Left colon (tissue), 2 donors: Measurements from ENCODE around the gene FTCD. TPM values are rescaled to one million over a fixed set of nuclear protein-coding genes. Genes with fewer than 3 reads are reported as not detected.

Experiments used
- ATAC-seq: fragments of 200-7000 bp; cut with Tn5 transposase; one replicate; pipeline ENCODE4 v1.9.1; 2020; ENCODE audit warnings: mild to moderate bottlenecking, moderate library complexity
- DNase-seq, 2 donors: peaks; one replicate each; pipeline ENCODE4 v3.0.0-alpha.2; 2020
- intact Hi-C, 2 donors: fragments of 100-400 bp; cut with DNase I in 1 of 2; cut with micrococcal nuclease in 1 of 2; formaldehyde crosslinking; loops; one replicate each; pipeline versions ENCODE4 v1.11.2 to v1.14.0; 2022; cut with DNase I, micrococcal nuclease
- total RNA-seq, 2 donors: library from RNA; stranded (reverse); fragmentation: NEBNext Ultra II Directional; extraction: Animal tissue kit (Norgen Biotek cat#: 25700); gene quantifications; one replicate each; pipeline ENCODE4 v1.2.1, GENCODE V29; 2021
- donor health status: DM: no; HTN: no; CAD: no.
- donor health status: DM: yes; HTN: yes; CAD: no.

FTCD gene
- total RNA-seq, 2 donors from 2014 or later, result 0.22 to 0.52 TPM

GRCh38 chr21:46120301-46121285 lies 34.8 kb downstream of the FTCD start:
- peak; percentile 2 to 16 for DNase-seq

GRCh38 chr21:46119637-46120271 lies 35.6 kb downstream of the FTCD start:
- DNase-seq (peak; percentile 1 to 15), ATAC-seq (no peak)
- intact Hi-C loops, result loop anchor here in 1 of 2 donors (10.0 kb wide), 1 partner anchor 135 kb away; the partner anchor contains the start of gene COL6A1

More at GRCh38 chr21:46120301-46121285, 34.8 kb downstream of the FTCD start:
- ATAC-seq, result no peak
- intact Hi-C loops, result loop anchor here in 1 of 2 donors (10.0 kb wide), 1 partner anchor 136 kb away; the partner anchor contains the start of gene COL6A1

GRCh38 chr21:46119144-46119636 lies 36.2 kb downstream of the FTCD start:
- ATAC-seq (no peak), DNase-seq (peak in 1 of 2 donors; percentile 22)
- intact Hi-C loops, result no loop called here

- ATAC-seq, result no peak
- DNase-seq, result peak; percentile 0 to 20
- intact Hi-C loops, result no loop called here
These were observed 36.8 kb downstream of the FTCD start for GRCh38 chr21:46118316-46119143.

- no peak for ATAC-seq
These were observed 37.6 kb downstream of the FTCD start for GRCh38 chr21:46117586-46118315.

GRCh38 chr21:46116776-46117585 lies 38.4 kb downstream of the FTCD start:
- ATAC-seq (no peak), DNase-seq (peak; percentile 2 to 23)
- intact Hi-C loops, result no loop called here

More at GRCh38 chr21:46117586-46118315, 37.6 kb downstream of the FTCD start:
- intact Hi-C loops, result no loop called here
- peak; percentile 1 to 18 for DNase-seq

- ATAC-seq, result no peak
- peak; percentile 2 to 19 for DNase-seq
- intact Hi-C loops, result no loop called here
These were observed 39.1 kb downstream of the FTCD start for GRCh38 chr21:46116189-46116775.

- intact Hi-C loops, result no loop called here
- no peak for ATAC-seq
- DNase-seq, result peak; percentile 0 to 10
These were observed 39.8 kb downstream of the FTCD start for GRCh38 chr21:46115441-46116188.

GRCh38 chr21:46114963-46115362 lies 40.4 kb downstream of the FTCD start:
- intact Hi-C loops, result loop anchor here in 1 of 2 donors (5.0 kb wide), 1 partner anchor 53 kb away; no protein-coding TSS in a partner anchor
- ATAC-seq (no peak), DNase-seq (peak; percentile 2 to 20)

- no peak for ATAC-seq
- intact Hi-C loops, result loop anchor here in 1 of 2 donors (5.0 kb wide), 1 partner anchor 51 kb away; no protein-coding TSS in a partner anchor
- DNase-seq, result peak; percentile 0 to 4
These were observed 41.7 kb downstream of the FTCD start for GRCh38 chr21:46113497-46114176.

- ATAC-seq (no peak), DNase-seq (peak; percentile 0 to 11)
- intact Hi-C loops, result loop anchor here in 1 of 2 donors (5.0 kb wide), 1 partner anchor 50 kb away; no protein-coding TSS in a partner anchor
These were observed 42.6 kb downstream of the FTCD start for GRCh38 chr21:46112725-46113215.

- ATAC-seq (no peak), DNase-seq (peak; percentile 1 to 20)
- intact Hi-C loops, result loop anchor here in 1 of 2 donors (5.0 kb wide), 1 partner anchor 50 kb away; no protein-coding TSS in a partner anchor
These were observed 43.3 kb downstream of the FTCD start for GRCh38 chr21:46111857-46112724.

GRCh38 chr21:46111193-46111571 lies 44.2 kb downstream of the FTCD start:
- ATAC-seq, result no peak
- intact Hi-C loops, result loop anchor here in 1 of 2 donors (5.0 kb wide), 1 partner anchor 49 kb away; no protein-coding TSS in a partner anchor
- DNase-seq, result peak; percentile 1 to 16
